ENCODE results near the gene ADAM15. TPM values are rescaled to one million over a fixed set of nuclear protein-coding genes. Genes with fewer than 3 reads are reported as not detected.

ADAM15 gene
- total RNA-seq, 4 donors from 2014 or later: 90.6 to 196 (median 115) TPM

DNA sequence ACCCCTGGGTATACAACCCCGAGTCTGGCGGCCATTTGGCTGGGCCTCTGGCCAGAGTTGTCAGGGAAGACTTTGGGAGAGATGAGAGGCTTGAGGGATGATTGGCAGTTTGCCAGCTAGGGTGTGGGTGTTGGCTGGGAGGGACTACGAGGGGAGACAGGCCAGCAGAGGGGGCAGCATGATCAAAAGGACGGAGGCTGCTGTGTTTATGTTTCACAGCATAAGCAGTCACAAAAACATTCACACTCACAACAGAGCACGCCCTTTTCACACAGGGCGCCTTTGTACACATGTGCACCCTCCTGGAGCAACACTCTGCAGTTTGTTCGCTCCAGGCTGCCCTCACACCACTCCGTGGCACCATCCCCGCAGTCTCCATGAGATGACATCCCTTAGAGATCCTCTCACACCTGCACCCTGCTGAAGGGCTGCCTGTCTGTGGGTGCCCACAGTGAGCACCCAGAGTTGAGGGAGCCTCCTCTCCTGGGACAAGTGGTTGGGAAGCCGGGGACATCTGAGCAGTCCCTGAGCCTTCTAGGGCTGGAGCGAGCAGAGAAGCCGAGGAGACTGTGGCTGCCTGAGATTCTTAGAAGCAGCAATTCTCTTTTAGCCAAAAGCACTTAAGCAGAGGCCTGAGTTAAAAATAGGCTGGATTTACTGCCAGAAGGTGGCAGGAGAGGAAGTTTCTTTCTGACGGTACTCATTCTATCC lies 43.0 kb downstream of the ADAM15 start:
- Histone ChIP-seq H3K4me3 (no peak overlapping the region), H3K4me1 (peaks cover 12 to 26% (median 19%) of the 10 kb centered on the region in 4 donors), H3K36me3 (no peaks in the 10 kb centered on the region), H3K27me3 (no peaks in the 10 kb centered on the region), H3K9me3 (no peaks in the 10 kb centered on the region), H3K27ac (peak overlapping the region; percentile 23 to 64 (median 50))
- intact Hi-C loops (cut with DNase I; ENCODE audit: low total_unique reads) (loop anchor here (2.0 to 5.0 kb wide), 2 partner anchors 33 to 73 kb away; partner anchors contain the start of gene EFNA1), in situ Hi-C loops (cut with MboI; ENCODE audit: low pct_ligation_motif_present in 1 of 4, low pct_unique_long_range_greater_than_20kb in 1 of 4, low sequenced_read_pairs in 3 of 4) (loop anchor here (5.0 to 10.0 kb wide), 2 partner anchors 71 to 73 kb away; no protein-coding TSS in a partner anchor)
- 21% methylated on average over 13 of the region's 13 CpGs; no CpG with 5 or more reads in 1 of the 2 donors for WGBS, 2 donors (ENCODE audit: low coverage in 1 of 2)
- TF ChIP-seq, protein P1, sequence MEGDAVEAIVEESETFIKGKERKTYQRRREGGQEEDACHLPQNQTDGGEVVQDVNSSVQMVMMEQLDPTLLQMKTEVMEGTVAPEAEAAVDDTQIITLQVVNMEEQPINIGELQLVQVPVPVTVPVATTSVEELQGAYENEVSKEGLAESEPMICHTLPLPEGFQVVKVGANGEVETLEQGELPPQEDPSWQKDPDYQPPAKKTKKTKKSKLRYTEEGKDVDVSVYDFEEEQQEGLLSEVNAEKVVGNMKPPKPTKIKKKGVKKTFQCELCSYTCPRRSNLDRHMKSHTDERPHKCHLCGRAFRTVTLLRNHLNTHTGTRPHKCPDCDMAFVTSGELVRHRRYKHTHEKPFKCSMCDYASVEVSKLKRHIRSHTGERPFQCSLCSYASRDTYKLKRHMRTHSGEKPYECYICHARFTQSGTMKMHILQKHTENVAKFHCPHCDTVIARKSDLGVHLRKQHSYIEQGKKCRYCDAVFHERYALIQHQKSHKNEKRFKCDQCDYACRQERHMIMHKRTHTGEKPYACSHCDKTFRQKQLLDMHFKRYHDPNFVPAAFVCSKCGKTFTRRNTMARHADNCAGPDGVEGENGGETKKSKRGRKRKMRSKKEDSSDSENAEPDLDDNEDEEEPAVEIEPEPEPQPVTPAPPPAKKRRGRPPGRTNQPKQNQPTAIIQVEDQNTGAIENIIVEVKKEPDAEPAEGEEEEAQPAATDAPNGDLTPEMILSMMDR (IDR thresholded peaks at IDR 0.05): peak; percentile 39 to 52 (median 40)
- TF ChIP-seq EP300 (IDR thresholded peaks at IDR 0.05; ENCODE audit: low read depth) (no peak), POLR2A (IDR thresholded peaks at IDR 0.05) (no peak), POLR2AphosphoS5 (IDR thresholded peaks at IDR 0.05) (no peak)
- no peak for DNase-seq

DNA sequence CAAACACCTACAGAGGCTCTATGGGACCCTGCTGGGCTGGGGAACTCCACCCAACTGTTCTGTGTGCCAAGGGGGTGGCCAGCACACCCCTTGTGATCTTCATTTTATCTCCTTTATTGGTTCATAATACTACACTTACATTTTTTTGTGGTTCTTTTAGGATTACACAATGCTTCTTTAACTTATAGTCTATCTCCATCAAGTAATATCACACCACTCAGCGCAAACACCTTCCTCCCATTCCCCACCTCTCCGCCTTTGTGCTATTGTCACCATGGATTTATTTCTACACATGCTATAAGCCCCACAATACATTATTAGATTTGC lies 43.5 kb downstream of the ADAM15 start:
- intact Hi-C loops (cut with DNase I; ENCODE audit: low total_unique reads): loop anchor here (2.0 to 5.0 kb wide), 2 partner anchors 33 to 72 kb away; partner anchors contain the start of gene EFNA1

DNA sequence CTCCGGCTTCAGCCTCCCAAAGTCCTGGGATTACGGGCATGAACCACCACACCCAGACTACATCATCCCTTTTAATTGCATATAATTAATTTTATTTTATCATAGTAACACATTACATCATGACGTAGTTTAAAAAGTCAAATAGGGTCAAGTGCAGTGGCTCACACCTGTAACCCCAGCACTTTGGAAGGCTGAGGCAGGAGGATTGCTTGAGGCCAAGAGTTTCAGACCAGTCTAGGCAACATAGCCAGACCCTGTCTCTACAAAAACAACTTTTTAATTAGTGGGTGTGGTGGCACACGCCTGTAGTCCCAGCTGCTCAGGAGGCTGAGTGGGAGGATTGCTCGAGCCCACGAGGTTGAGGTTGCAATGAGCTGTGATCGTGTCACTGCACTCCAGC lies 48.2 kb downstream of the ADAM15 start:
- no peak for DNase-seq
- H3K27ac ChIP-seq: no peak overlapping the region
- 69% methylated on average over 6 to 7 of the region's 7 CpGs for WGBS, 2 donors (ENCODE audit: low coverage in 1 of 2)
- no peak for TF ChIP-seq POLR2AphosphoS5 (IDR thresholded peaks at IDR 0.05)
- H3K9me3 ChIP-seq: no peaks in the 10 kb centered on the region
- intact Hi-C loops (cut with DNase I; ENCODE audit: low total_unique reads): no loop called here
- H3K36me3 ChIP-seq: no peaks in the 10 kb centered on the region
- no peaks in the 10 kb centered on the region for H3K27me3 ChIP-seq
- peaks cover 3 to 22% (median 11%) of the 10 kb centered on the region in 4 donors for H3K4me1 ChIP-seq
- in situ Hi-C loops (cut with MboI; ENCODE audit: low pct_ligation_motif_present in 1 of 4, low pct_unique_long_range_greater_than_20kb in 1 of 4, low sequenced_read_pairs in 3 of 4): loop anchor here in 1 of 4 donors (10.0 kb wide), 1 partner anchor 65 kb away; no protein-coding TSS in a partner anchor
- H3K4me3 ChIP-seq: no peak overlapping the region

More for the DNA sequence above, 43.5 kb downstream of the ADAM15 start:
- no peaks in the 10 kb centered on the region for H3K9me3 ChIP-seq
- H3K36me3 ChIP-seq: no peaks in the 10 kb centered on the region
- H3K4me3 ChIP-seq: no peak overlapping the region
- TF ChIP-seq, protein P1 (IDR thresholded peaks at IDR 0.05): peak in 1 of 5 experiments; percentile 2
- TF ChIP-seq POLR2A (IDR thresholded peaks at IDR 0.05) (no peak), EP300 (IDR thresholded peaks at IDR 0.05; ENCODE audit: low read depth) (no peak)
- 38 to 68% methylated on average over 2 of the region's 2 CpGs for WGBS, 2 donors (ENCODE audit: low coverage in 1 of 2)
- no peak for DNase-seq
- H3K4me1 ChIP-seq: peaks cover 12 to 26% (median 19%) of the 10 kb centered on the region in 4 donors
- peak overlapping the region; percentile 23 to 64 (median 50) for H3K27ac ChIP-seq
- no peaks in the 10 kb centered on the region for H3K27me3 ChIP-seq
- in situ Hi-C loops (cut with MboI; ENCODE audit: low pct_ligation_motif_present in 1 of 4, low pct_unique_long_range_greater_than_20kb in 1 of 4, low sequenced_read_pairs in 3 of 4): loop anchor here (5.0 to 10.0 kb wide), 2 partner anchors 70 to 73 kb away; no protein-coding TSS in a partner anchor

DNA sequence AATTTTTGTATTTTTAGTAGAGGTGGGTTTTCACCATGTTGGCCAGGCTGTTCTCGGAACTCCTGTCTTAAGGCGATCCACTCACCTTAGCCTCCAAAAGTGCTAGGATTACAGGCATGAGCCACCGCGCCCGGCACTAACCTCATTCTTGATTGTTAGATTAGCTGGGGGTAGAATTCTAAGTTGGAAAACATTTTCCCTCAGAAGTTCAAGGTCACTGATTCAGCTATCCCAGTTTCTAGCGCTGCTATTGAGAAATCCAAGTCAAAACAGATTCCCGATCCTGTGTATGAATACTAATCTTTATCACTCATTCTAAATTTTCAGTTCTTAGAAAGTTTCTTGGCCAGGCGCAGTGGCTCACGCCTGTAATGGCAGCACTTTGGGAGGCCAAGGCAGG lies 52.2 kb downstream of the ADAM15 start:
- H3K36me3 ChIP-seq: no peaks in the 10 kb centered on the region
- H3K4me3 ChIP-seq: no peak overlapping the region
- no peak overlapping the region for H3K27ac ChIP-seq
- H3K9me3 ChIP-seq: no peaks in the 10 kb centered on the region
- TF ChIP-seq EP300 (IDR thresholded peaks at IDR 0.05; ENCODE audit: low read depth) (no peak), POLR2A (IDR thresholded peaks at IDR 0.05) (no peak), POLR2AphosphoS5 (IDR thresholded peaks at IDR 0.05) (no peak)
- TF ChIP-seq, protein P1 (IDR thresholded peaks at IDR 0.05): no peak
- DNase-seq: no peak
- peaks cover 0 to 25% (median 8%) of the 10 kb centered on the region in 4 donors for H3K4me1 ChIP-seq
- in situ Hi-C loops (cut with MboI; ENCODE audit: low pct_ligation_motif_present in 1 of 4, low pct_unique_long_range_greater_than_20kb in 1 of 4, low sequenced_read_pairs in 3 of 4) (no loop called here), intact Hi-C loops (cut with DNase I; ENCODE audit: low total_unique reads) (no loop called here)
- WGBS, 2 donors (ENCODE audit: low coverage in 1 of 2): 85 to 96% methylated on average over 5 to 9 of the region's 9 CpGs
- H3K27me3 ChIP-seq: no peaks in the 10 kb centered on the region
